ENCODE measurements around the gene DQX1. TPM values are rescaled to one million over a fixed set of nuclear protein-coding genes. Genes with fewer than 3 reads are reported as not detected.

The DQX1 gene
- total and polyA plus RNA-seq, 5 donors = not detected

DNA sequence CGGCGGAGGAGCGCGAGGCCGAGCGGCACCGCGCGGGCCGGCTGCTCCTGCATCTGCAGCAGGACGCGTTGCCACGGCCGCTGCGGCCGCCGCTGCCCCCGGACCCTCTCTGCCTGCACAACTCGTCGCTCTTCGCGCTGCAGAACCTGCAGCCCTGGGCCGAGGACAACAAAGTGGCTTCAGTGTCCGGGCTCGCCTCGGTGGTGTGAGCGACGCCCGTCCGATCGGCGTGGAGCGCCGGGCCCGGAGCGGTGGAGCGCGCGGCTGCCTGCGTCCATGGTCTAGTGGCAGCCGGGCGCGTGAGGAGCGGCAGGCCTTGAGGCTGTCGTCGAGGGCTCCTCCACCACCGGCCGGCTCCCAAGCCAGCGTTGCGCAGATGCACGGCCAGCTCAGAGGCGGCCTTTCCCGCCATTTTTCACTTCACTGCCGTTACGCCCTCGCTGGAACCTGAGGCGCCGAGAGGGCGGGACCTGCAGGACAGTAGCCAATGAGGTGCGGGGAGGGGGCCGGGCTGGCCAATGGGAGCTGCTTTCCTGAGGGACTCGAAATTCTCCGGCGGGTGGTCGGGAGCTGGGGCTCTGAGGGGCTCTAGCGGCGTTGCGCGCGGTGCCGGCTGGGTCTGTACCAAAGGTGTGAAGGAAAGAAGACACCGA is 9.9 kb downstream of the DQX1 start:
- WGBS = 2% methylated on average over 72 of the region's 72 CpGs
- H3K4me1 ChIP-seq (ENCODE audit: control insufficient read depth, insufficient read depth, low read length) = peaks cover 2% of the 10 kb centered on the region
- H3K4me3 ChIP-seq (ENCODE audit: low read length) = peak overlapping the region; percentile 12
- intact Hi-C loops (cut with DNase I) = no loop called here
- no peaks in the 10 kb centered on the region for H3K9me3 ChIP-seq (ENCODE audit: control insufficient read depth, low read length)
- no peak overlapping the region for H3K27ac ChIP-seq (ENCODE audit: low read length)
- no peaks in the 10 kb centered on the region for H3K27me3 ChIP-seq (ENCODE audit: control insufficient read depth, insufficient read depth)
- ATAC-seq (peak; percentile 80 to 84), DNase-seq (peak; percentile 69 to 89 (median 86))

DNA sequence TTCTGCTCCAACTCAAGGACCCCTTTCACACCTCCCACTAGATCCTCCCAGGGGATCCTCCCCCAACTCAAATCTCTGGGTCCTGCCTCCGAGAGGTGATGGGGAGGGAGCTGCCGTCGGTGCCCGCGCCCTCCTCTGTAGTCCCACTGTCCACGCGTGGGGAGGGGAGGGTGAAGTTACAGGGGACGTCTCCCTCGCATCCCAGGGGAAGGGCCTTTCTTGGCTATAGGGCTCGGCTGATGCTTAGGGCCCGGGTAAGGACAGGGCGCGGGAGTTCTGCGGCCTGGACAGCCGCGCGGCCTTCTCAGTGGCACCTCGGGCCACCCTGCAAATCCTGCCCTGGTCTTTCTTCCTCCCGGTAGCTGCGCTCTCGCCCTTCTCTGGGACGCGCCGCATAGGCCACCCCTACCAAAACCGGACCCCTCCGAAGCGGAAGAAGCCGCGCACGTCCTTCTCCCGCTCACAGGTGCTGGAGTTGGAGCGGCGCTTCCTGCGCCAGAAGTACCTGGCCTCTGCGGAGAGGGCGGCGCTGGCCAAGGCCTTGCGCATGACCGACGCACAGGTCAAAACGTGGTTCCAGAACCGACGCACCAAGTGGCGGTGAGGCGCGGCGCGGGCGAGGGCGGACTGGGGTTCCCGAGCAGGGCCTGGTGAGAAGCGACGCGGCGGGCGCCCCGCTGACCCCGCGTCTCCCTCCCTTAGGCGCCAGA is 10.6 kb downstream of the DQX1 start:
- H3K4me3 ChIP-seq (ENCODE audit: low read length) = peak overlapping the region; percentile 12
- DNase-seq (peak in 1 of 3 donors; percentile 25), ATAC-seq (peak in 1 of 2 donors; percentile 15)
- peaks cover 2% of the 10 kb centered on the region for H3K4me1 ChIP-seq (ENCODE audit: control insufficient read depth, insufficient read depth, low read length)
- no peaks in the 10 kb centered on the region for H3K27me3 ChIP-seq (ENCODE audit: control insufficient read depth, insufficient read depth)
- intact Hi-C loops (cut with DNase I) = no loop called here
- H3K9me3 ChIP-seq (ENCODE audit: control insufficient read depth, low read length) = no peaks in the 10 kb centered on the region
- 5% methylated on average over 60 of the region's 60 CpGs for WGBS
- H3K27ac ChIP-seq (ENCODE audit: low read length) = no peak overlapping the region

DNA sequence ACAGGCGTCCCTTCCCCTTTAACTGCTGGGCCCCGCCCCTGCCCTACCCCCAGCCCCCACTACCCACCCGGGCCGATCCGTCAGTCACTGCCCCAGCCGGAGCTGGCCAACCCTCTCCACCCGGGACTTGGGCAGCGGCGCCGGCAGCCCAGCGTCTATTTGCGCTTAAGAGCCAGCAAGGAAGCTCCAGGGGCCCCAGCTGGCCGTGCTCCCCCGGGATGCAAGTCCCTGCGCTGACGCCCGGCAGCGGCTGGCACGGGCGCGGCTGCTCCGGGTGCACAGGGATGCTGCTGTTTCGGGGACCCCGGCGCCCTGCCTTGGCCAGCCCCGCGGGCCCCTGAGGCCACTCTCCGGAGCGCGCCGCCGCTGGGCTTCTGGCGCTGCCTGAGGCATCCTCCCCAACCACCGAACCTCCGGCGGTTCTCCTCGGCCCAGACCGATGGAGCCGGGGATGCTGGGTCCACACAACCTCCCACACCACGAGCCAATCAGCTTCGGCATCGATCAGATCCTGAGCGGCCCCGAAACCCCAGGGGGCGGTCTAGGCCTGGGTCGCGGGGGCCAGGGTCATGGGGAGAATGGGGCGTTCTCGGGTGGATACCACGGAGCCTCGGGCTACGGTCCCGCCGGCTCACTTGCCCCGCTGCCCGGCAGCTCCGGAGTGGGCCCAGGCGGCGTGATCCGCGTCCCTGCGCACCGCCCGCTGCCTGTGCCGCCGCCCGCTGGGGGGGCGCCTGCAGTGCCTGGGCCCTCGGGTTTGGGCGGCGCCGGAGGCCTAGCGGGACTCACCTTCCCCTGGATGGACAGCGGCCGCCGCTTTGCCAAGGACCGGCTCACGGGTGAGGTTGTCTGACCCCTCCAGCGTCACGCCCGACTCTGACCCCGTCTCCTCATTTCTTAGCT is 11.4 kb downstream of the DQX1 start, which contains the start of gene TLX2:
TSS of gene TLX2 (plus strand) at position 83 of the 903 bp plus-strand sequence. CDS start at position 440, 357 bp downstream.
- WGBS = 4% methylated on average over 82 of the region's 82 CpGs
- peaks cover 2% of the 10 kb centered on the region for H3K4me1 ChIP-seq (ENCODE audit: control insufficient read depth, insufficient read depth, low read length)
- no peak within 1 kb of the TSS for H3K27ac ChIP-seq (ENCODE audit: low read length)
- ATAC-seq (no peak), DNase-seq (peak in 1 of 3 donors; percentile 44)
- no peaks in the 10 kb centered on the region for H3K9me3 ChIP-seq (ENCODE audit: control insufficient read depth, low read length)
- H3K4me3 ChIP-seq (ENCODE audit: low read length) = no peak within 1 kb of the TSS
- intact Hi-C loops (cut with DNase I) = no loop called here
- H3K27me3 ChIP-seq (ENCODE audit: control insufficient read depth, insufficient read depth) = no peaks in the 10 kb centered on the region

- intact Hi-C loops (cut with DNase I) = no loop called here
- DNase-seq = peak in 1 of 3 donors; percentile 36
- 5% methylated on average over 52 of the region's 52 CpGs for whole genome bisulfite sequencing
- Histone ChIP-seq H3K27me3 (ENCODE audit: control insufficient read depth, insufficient read depth) (no peaks in the 10 kb centered on the region), H3K4me1 (ENCODE audit: control insufficient read depth, insufficient read depth, low read length) (peaks cover 2% of the 10 kb centered on the region), H3K4me3 (ENCODE audit: low read length) (no peak overlapping the region), H3K9me3 (ENCODE audit: control insufficient read depth, low read length) (no peaks in the 10 kb centered on the region), H3K27ac (ENCODE audit: low read length) (no peak overlapping the region)
- no peak for ATAC-seq
Measured at GRCh38 chr2:74513605-74514367, 12.2 kb downstream of the DQX1 start.

DNA sequence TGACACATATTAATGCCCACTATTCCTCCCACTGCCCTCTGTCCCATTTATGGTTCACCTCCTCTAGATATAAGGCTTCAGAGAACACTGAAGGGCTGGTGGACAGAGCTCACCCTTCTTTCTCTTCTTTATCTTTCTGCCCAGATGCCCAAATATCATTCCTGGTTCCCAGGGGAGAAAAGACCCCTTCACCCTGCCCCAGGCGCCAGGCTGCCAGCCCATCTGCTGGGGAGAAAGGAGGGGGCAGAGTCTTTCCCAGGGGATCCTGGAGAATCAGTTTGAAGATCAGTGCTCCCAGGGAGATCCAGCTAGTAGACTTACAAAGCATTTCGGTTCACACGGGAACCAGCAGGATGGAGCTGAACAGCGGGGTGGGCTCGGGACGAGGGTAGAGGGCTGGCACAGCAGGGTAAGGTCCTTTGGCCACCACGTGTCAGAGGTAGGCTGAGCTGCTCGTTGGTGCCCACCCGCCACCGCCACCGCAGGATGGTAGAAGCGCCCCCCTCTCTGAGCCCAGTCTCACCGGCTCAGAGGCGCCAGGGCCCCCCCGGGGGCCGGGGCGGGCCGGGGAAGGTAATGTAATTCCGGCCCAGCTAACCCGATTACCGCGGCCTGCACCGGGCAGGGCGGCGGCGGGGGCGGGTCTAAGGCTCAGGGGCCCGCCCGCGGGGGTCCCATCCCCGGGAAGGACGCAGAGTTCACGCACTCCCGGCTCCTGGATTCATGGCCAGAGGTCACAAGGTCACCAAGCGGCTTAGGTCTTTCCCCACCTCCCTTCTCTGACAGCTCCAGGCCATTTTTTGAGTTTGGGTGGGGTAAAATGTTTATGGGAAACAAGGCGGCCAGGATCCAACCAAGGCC is 13.1 kb downstream of the DQX1 start:
- Histone ChIP-seq H3K4me3 (ENCODE audit: low read length) (no peak overlapping the region), H3K27ac (ENCODE audit: low read length) (no peak overlapping the region), H3K4me1 (ENCODE audit: control insufficient read depth, insufficient read depth, low read length) (peaks cover 4% of the 10 kb centered on the region), H3K27me3 (ENCODE audit: control insufficient read depth, insufficient read depth) (no peaks in the 10 kb centered on the region), H3K9me3 (ENCODE audit: control insufficient read depth, low read length) (no peaks in the 10 kb centered on the region)
- intact Hi-C loops (cut with DNase I) = no loop called here
- ATAC-seq (no peak), DNase-seq (peak in 1 of 3 donors; percentile 23)
- 8% methylated on average over 36 of the region's 36 CpGs for WGBS

DNA sequence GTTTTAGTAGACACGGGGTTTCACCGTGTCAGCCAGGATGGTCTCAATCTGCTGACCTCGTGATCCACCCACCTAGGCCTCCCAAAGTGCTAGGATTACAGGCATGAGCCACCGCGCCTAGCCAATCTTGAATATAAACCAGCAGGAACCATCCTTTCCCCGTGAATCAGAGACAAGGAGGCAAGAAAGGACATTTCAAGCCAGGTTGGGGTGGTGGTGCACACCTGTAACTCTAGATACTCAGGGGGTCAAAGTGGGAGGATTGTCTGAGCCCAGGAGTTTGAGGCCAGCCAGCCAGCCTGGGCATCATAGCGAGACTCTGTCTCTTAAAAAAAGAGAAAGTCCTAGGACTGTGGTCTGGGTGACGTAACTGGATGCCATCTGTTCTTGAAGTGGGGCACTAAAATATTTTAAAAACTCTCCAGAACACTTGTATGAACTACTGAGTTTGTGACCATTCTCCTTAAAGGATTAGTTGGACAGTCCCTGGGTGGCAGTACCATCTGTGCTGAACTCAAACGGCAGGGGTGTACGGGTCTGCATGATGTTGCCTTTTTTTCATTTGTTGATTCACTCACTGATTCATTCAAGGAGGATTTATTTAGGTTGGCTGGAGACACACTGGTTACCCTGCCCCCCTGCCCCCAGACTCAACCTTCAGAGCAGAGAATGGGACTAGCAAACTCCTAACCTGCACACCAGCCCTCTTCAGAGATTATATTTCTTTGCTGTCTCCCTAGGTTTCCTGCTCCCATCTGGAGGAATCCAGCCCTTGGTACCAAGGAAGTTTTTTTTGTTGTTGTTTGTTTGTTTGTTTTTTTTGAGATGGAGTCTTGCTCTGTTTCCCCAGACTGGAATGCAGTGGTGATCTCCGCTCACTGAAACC is 14.7 kb downstream of the DQX1 start:
- Histone ChIP-seq H3K27me3 (ENCODE audit: control insufficient read depth, insufficient read depth) (no peaks in the 10 kb centered on the region), H3K4me1 (ENCODE audit: control insufficient read depth, insufficient read depth, low read length) (peaks cover 9% of the 10 kb centered on the region), H3K4me3 (ENCODE audit: low read length) (no peak overlapping the region), H3K27ac (ENCODE audit: low read length) (no peak overlapping the region), H3K9me3 (ENCODE audit: control insufficient read depth, low read length) (no peaks in the 10 kb centered on the region)
- ATAC-seq (no peak), DNase-seq (peak in 1 of 3 donors; percentile 9)
- intact Hi-C loops (cut with DNase I) = no loop called here
- WGBS = 34% methylated on average over 11 of the region's 11 CpGs

DNA sequence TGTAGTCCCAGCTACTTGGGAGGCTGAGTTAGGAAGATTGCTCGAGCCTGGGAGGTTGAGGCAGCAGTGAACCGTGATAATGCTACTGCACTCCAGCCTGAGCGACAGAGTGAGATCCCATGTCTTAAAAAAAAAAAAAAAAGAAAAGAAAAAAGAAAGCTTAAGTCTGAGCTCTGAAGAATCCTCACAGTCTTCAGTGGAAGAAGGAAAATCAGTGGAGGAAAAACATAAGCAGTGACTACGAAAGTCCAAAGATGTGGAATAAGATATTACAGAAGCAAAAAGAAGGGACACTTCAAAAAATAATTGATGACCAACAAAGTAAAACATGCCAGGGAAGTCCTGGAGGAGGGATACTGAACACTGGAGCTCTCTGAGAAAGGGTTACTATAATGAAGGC is 15.8 kb downstream of the DQX1 start:
- no peaks in the 10 kb centered on the region for H3K27me3 ChIP-seq (ENCODE audit: control insufficient read depth, insufficient read depth)
- intact Hi-C loops (cut with DNase I) = no loop called here
- DNase-seq = no peak
- ATAC-seq = no peak
- 73% methylated on average over 4 of the region's 4 CpGs for WGBS
- peaks cover 12% of the 10 kb centered on the region for H3K4me1 ChIP-seq (ENCODE audit: control insufficient read depth, insufficient read depth, low read length)
- no peak overlapping the region for H3K27ac ChIP-seq (ENCODE audit: low read length)
- H3K4me3 ChIP-seq (ENCODE audit: low read length) = no peak overlapping the region
- no peaks in the 10 kb centered on the region for H3K9me3 ChIP-seq (ENCODE audit: control insufficient read depth, low read length)

GRCh38 chr2:74507926-74508520 is 18.0 kb downstream of the DQX1 start:
- DNase-seq (peak in 2 of 3 donors; percentile 72 to 77), ATAC-seq (peak in 1 of 2 donors; percentile 16)

More at GRCh38 chr2:74507926-74508520, 18.0 kb downstream of the DQX1 start:
- 13% methylated on average over 38 of the region's 38 CpGs for WGBS
- intact Hi-C loops (cut with DNase I) = no loop called here
- peaks cover 11% of the 10 kb centered on the region for H3K4me1 ChIP-seq (ENCODE audit: control insufficient read depth, insufficient read depth, low read length)
- H3K4me3 ChIP-seq (ENCODE audit: low read length) = peak overlapping the region; percentile 69
- H3K27me3 ChIP-seq (ENCODE audit: control insufficient read depth, insufficient read depth) = no peaks in the 10 kb centered on the region
- no peaks in the 10 kb centered on the region for H3K9me3 ChIP-seq (ENCODE audit: control insufficient read depth, low read length)
- peak overlapping the region; percentile 44 for H3K27ac ChIP-seq (ENCODE audit: low read length)

Measured in right cardiac atrium (tissue), 5 donors.